Adrenal gland (tissue), 12 donors: ENCODE measurements around the gene FAM89B. TPM values are rescaled to one million over a fixed set of nuclear protein-coding genes. Genes with fewer than 3 reads are reported as not detected.

Source experiments
- DNase-seq, 7 donors: peaks; one replicate each; pipeline ENCODE4 v3.0.0-alpha.2; 2019 to 2020
- H3K27ac ChIP-seq, 5 donors: fragments of 200-600 bp; sonication (generic) in 4 of 5; 1 replicate in 3 of 5; 2 replicates in 2 of 5; pipeline versions ENCODE4 v1.5.1 to v1.8.0; 2016 to 2020; ENCODE audit warnings: mild to moderate bottlenecking in 1 of 5
- H3K27me3 ChIP-seq: fragments of 200-600 bp; 2 replicates; pipeline ENCODE4 v1.8.0; 2021
- H3K36me3 ChIP-seq, 2 donors: fragments of 200-600 bp; replicated peaks in 1 of 2; 1 replicate in 1 of 2; 2 replicates in 1 of 2; pipeline versions ENCODE4 v1.5.1 to v1.8.0; 2018 to 2022
- H3K4me1 ChIP-seq, 2 donors: fragments of 200-600 bp; replicated peaks in 1 of 2; 1 replicate in 1 of 2; 2 replicates in 1 of 2; pipeline versions ENCODE4 v1.5.1 to v1.8.0; 2018 to 2021
- H3K4me3 ChIP-seq, 4 donors: fragments of 200-600 bp; sonication (generic) in 3 of 4; one replicate each; pipeline ENCODE4 v1.5.1; 2016 to 2018
- H3K9me3 ChIP-seq, 3 donors: fragments of 200-600 bp; sonication (generic) in 1 of 3; replicated peaks in 1 of 3; 1 replicate in 2 of 3; 2 replicates in 1 of 3; pipeline versions ENCODE4 v1.5.1 to v1.8.0; 2016 to 2021
- CTCF ChIP-seq, 6 experiments: fragments of 450-650 bp in 4 of 6; fragments of 200-600 bp in 2 of 6; sonication (generic) in 1 of 6; IDR thresholded peaks; 1 replicate in 5 of 6; 2 replicates in 1 of 6; pipeline versions ENCODE4 v1.5.1 to v1.8.0; 2016 to 2021; ENCODE audit warnings: antibody characterized with exemption in 6 of 6, mild to moderate bottlenecking in 2 of 6, moderate library complexity in 1 of 6
- POLR2A ChIP-seq, 2 donors: fragments of 450-650 bp; IDR thresholded peaks; one replicate each; pipeline ENCODE4 v1.6.1; 2017; ENCODE audit warnings: antibody characterized with exemption in 2 of 2, mild to moderate bottlenecking in 2 of 2, moderate library complexity in 1 of 2
- WGBS, 4 donors: extraction: QIAGEN DNeasy Blood & Tissue Kit in 2 of 4; methylation state at CpG; one replicate each; pipeline versions ENCODE4 v1.1.5 to v1.1.7; 2013 to 2017; 5-methylcytosine and 5-hydroxymethylcytosine counted together
- intact Hi-C, 2 donors: fragments of 100-400 bp; cut with DNase I; formaldehyde crosslinking; loops; one replicate each; pipeline versions ENCODE4 v1.14.1 to v1.15.0; 2022 to 2023
- polyA plus RNA-seq, 3 donors: library from polyadenylated mRNA; stranded (reverse); fragments of 200-250 nt in 2 of 3; fragments of 350-450 nt in 1 of 3; fragmentation: Illumina TruSeq in 1 of 3; extraction: RNeasy Lipid Tissue Mini Kit (QIAGEN cat#74804) in 1 of 3; gene quantifications; one replicate each; pipeline ENCODE4 v1.2.3, GENCODE V29; 2013 to 2014
- total RNA-seq, 9 donors: library from RNA; depleted of rRNA in 4 of 9; stranded (reverse); fragments of >200 nt in 4 of 9; fragments of 120-200 nt in 1 of 9; fragmentation: NEBNext Ultra II Directional in 1 of 9; extraction: Animal tissue kit (Norgen Biotek cat#: 25700) in 1 of 9; gene quantifications; one replicate each; pipeline versions ENCODE4 v1.1.0 to v1.2.4, GENCODE V29; 2013 to 2023
- donor health status: healthy with polysubstance abuse.
- donor health status: Bipolar disorder and iron deficiency.
- donor health status: DM: yes; HTN: yes; CAD: no.
- donor health status: DM: no; HTN: no; CAD: no.
- donor health status: DM: no; HTN: no; CAD: no.
- donor health status: DM: yes; HTN: yes; CAD: no.

Gene FAM89B
- total and polyA plus RNA-seq, 12 donors = 7.0 to 77.1 (median 45.9) TPM

DNA sequence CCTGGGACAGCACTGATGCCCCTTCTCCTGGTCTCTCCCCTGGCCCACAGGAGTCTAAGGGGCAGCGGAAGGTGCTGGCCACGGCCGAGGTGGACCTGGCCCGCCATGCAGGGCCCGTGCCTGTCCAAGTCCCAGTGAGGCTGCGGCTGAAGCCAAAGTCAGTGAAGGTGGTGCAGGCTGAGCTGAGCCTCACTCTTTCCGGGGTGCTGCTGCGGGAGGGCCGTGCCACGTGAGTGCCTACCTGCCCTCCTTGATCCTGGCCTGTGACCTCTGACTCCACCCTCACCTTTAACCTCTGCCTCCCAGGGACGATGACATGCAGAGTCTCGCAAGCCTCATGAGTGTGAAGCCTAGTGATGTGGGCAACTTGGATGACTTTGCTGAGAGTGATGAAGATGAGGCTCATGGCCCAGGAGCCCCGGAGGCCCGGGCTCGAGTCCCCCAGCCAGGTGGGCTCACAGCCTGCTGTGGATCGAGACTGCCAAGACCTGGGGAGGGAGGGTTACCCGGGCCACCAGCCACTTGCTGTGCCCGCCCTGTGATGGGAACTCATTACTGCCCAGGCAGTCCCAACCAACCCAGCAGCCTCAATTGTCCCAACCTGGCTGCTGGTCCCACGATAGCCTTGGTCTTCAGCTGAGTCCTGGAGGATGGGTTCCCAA lies 7.8 kb downstream of the FAM89B start:
- Histone ChIP-seq H3K9me3 (no peaks in the 10 kb centered on the region), H3K27ac (no peak overlapping the region), H3K27me3 (no peaks in the 10 kb centered on the region), H3K36me3 (peaks cover 0 to 27% of the 10 kb centered on the region in 2 donors), H3K4me3 (no peak overlapping the region), H3K4me1 (peaks cover 6 to 24% of the 10 kb centered on the region in 2 donors)
- no peak for TF ChIP-seq CTCF (IDR thresholded peaks at IDR 0.05)
- DNase-seq = no peak
- WGBS, 4 donors = 80 to 95% (median 93%) methylated on average over 8 to 19 of the region's 19 CpGs
- intact Hi-C loops = no loop called here

DNA sequence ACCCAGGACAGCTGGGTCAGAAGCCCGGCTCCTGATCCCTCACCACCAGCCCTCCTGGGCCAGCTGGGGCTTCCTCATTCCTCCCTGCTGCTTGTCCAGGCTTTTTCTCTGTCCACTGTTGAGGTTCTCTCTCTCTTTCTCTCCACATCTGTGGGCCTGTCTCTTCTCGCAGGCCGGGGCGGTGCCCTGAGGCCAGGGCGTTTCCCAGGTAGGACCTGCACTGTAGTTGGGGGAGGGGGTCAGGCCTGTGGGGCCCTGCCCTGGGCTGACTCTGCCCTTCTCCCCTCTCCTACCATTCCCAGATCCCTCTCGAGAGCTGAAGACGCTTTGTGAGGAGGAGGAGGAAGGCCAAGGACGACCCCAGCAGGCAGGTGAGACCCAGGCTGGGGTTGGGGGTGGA lies 8.4 kb downstream of the FAM89B start:
- Histone ChIP-seq H3K4me1 (peaks cover 6 to 24% of the 10 kb centered on the region in 2 donors), H3K27me3 (no peaks in the 10 kb centered on the region), H3K27ac (no peak overlapping the region), H3K36me3 (peaks cover 0 to 27% of the 10 kb centered on the region in 2 donors), H3K9me3 (no peaks in the 10 kb centered on the region), H3K4me3 (no peak overlapping the region)
- intact Hi-C loops = no loop called here
- TF ChIP-seq POLR2A (IDR thresholded peaks at IDR 0.05) (no peak), CTCF (IDR thresholded peaks at IDR 0.05) (no peak)
- 85 to 97% (median 95%) methylated on average over 7 to 8 of the region's 8 CpGs for WGBS, 4 donors
- no peak for DNase-seq

- 81 to 89% (median 88%) methylated on average over 1 to 3 of the region's 3 CpGs for WGBS, 4 donors
- Histone ChIP-seq H3K27me3 (no peaks in the 10 kb centered on the region), H3K4me1 (peaks cover 3 to 28% of the 10 kb centered on the region in 2 donors), H3K36me3 (peaks cover 0 to 27% of the 10 kb centered on the region in 2 donors), H3K9me3 (no peaks in the 10 kb centered on the region), H3K4me3 (no peak overlapping the region), H3K27ac (no peak overlapping the region)
- DNase-seq = no peak
- no peak for TF ChIP-seq CTCF (IDR thresholded peaks at IDR 0.05)
- TF ChIP-seq POLR2A (IDR thresholded peaks at IDR 0.05) = no peak
- intact Hi-C loops = no loop called here
These were observed 9.6 kb downstream of the FAM89B start for GRCh38 chr11:65581928-65582327.

GRCh38 chr11:65583589-65583988 lies 11.3 kb downstream of the FAM89B start:
- 86 to 94% (median 90%) methylated on average over 8 to 10 of the region's 10 CpGs for WGBS, 4 donors
- Histone ChIP-seq H3K27me3 (no peaks in the 10 kb centered on the region), H3K4me3 (no peak overlapping the region), H3K36me3 (peaks cover 0 to 27% of the 10 kb centered on the region in 2 donors), H3K9me3 (no peaks in the 10 kb centered on the region), H3K4me1 (peaks cover 0 to 34% of the 10 kb centered on the region in 2 donors), H3K27ac (no peak overlapping the region)
- TF ChIP-seq POLR2A (IDR thresholded peaks at IDR 0.05) = no peak
- intact Hi-C loops = no loop called here
- no peak for DNase-seq

DNA sequence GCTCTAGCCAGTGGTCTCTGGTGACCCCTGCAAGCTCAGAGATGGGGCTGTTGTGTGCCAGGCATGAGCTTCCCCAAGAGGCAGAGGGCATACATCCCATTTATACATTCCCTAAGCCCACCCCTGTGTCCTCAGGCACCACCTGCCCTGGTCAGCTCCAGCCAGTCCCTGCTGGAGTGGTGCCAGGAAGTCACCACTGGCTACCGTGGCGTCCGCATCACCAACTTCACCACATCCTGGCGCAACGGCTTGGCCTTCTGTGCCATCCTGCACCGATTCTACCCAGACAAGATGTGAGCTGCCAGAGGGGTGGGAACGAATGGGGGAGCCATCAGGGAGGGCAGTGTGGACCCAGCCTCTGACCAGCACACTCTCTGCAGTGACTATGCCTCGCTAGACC lies 11.8 kb downstream of the FAM89B start:
- Histone ChIP-seq H3K27ac (no peak overlapping the region), H3K4me3 (no peak overlapping the region), H3K4me1 (peaks cover 0 to 35% of the 10 kb centered on the region in 2 donors), H3K36me3 (peaks cover 0 to 27% of the 10 kb centered on the region in 2 donors), H3K9me3 (no peaks in the 10 kb centered on the region), H3K27me3 (no peaks in the 10 kb centered on the region)
- TF ChIP-seq CTCF (IDR thresholded peaks at IDR 0.05) (no peak), POLR2A (IDR thresholded peaks at IDR 0.05) (no peak)
- WGBS, 4 donors = 82 to 88% (median 84%) methylated on average over 5 to 8 of the region's 8 CpGs
- DNase-seq = peak in 1 of 7 donors; percentile 71
- intact Hi-C loops = no loop called here
